ENCODE results near the gene MAB21L4.

MAB21L4 gene

GRCh38 chr2:240911641-240912265 lies 15.8 kb upstream of the MAB21L4 start:
- no peak for DNase-seq (ENCODE audit: low spot score)

GRCh38 chr2:240909216-240909974 lies 13.4 kb upstream of the MAB21L4 start:
- no peak for DNase-seq (ENCODE audit: low spot score)

DNA sequence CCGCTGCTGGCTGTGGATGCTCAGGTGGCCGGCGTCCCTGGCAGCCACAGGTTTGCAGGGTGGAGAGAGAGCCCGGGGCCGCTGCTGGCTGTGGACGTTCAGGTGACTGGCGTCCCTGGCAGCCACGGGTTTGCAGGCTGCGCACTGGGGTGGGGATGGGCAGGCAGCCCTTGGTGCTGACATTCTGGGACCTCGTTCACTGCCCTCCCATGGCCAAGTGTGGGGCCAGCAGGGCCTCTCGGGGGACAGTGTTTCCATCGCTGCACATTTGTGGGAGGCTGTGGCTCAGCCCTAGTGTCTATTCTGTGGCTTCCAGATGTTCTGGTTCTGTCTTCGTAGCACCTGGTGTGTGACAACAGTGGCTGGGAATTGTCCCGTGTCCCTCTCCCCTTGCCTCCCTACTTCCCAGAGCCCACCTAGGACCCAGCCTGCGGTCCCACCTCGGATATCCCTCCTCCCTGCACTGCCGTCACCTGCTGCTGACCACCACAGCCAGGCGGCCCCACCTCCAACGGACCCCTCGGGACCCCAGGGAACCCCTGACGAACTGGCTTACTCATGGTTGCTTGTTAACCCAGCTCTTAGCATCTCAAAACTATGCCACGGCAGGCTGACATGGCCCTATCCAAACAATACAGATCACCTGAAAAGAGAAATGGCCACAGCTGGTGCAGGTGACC lies 11.1 kb upstream of the MAB21L4 start:
- no peak for DNase-seq (ENCODE audit: low spot score)

- DNase-seq (ENCODE audit: low spot score) = no peak
These were observed 10.4 kb upstream of the MAB21L4 start, which contains the start of gene CROCC2 for GRCh38 chr2:240906141-240906910. CROCC2 (plus strand) TSS chr2:240906336; CDS start chr2:240906514, 178 bp downstream.

DNA sequence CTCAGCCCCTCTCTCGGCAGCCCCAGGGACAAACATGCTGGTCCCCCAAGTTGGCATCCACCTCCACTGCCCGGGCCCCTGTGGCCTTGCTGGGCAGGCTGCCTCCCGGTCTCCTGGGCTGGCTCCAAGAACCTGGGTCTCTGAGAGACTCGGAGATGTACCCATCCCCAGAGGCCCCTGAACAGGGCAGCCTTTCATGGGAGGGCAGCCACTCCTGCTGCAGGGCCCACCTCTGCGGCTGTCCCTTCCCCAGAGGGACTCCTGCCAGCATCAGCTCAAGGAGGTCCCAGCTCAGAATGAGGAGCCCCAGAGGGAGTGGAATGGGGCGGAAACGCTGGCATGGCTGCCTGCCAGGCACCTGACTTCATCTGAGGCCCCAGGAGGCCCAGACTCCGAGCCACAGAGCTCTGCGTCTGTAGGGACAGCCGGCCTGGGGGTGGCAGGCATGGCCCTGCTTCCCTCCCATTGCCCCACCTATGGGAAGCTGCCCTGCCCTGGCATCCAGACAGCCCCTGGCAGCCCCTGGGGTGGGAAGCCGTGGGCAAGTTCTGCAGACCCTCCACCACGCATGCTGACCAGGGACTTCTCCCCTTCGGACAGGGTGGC lies 9.3 kb upstream of the MAB21L4 start:
- DNase-seq (ENCODE audit: low spot score) = no peak

GRCh38 chr2:240904216-240905175 lies 8.5 kb upstream of the MAB21L4 start:
- no peak for DNase-seq (ENCODE audit: low spot score)

DNA sequence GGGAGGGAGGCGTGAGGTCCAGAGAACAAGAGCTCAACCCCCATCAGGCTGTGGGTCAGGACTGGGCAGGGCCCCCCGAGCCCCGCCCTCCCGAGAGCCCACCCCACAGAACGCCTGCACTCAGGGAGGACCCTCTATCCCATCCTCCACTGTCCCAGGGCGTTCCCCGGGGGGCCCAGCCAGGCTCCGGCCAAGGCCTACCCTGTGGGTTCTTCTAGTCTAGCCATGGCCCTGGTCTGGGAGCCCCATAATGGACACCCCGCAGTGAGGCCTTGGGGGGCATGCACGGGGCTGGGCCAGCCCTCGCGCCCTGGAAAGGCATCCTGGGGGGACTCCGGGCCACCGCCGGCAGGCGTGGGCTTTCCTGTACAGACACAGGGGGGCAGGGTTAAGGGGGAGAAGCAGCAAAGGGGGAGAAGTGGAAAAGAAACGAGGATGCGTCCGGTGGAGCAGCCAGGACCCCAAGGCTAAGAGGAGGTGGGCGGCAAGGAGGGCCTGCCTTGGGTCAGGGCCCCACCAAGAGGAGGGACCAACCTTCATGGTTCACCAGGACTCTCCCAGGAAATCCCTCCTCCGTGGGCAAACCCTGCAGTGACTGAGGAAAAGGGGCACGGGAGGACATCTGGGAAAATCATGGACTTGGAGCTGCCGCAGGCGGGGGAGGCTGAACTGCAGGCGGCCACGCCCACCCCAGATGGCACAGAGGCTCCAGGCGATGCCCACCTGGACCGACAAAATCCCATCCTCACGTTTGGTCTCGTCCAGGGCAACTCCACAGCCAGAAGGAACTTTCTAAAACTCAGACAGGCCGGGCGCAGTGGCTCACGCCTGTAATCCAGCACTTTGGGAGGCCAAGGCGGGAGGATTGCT lies 7.5 kb upstream of the MAB21L4 start:
- DNase-seq (ENCODE audit: low spot score) = no peak

- no peak for DNase-seq (ENCODE audit: low spot score)
These were observed 6.7 kb upstream of the MAB21L4 start for GRCh38 chr2:240902615-240903041.

DNA sequence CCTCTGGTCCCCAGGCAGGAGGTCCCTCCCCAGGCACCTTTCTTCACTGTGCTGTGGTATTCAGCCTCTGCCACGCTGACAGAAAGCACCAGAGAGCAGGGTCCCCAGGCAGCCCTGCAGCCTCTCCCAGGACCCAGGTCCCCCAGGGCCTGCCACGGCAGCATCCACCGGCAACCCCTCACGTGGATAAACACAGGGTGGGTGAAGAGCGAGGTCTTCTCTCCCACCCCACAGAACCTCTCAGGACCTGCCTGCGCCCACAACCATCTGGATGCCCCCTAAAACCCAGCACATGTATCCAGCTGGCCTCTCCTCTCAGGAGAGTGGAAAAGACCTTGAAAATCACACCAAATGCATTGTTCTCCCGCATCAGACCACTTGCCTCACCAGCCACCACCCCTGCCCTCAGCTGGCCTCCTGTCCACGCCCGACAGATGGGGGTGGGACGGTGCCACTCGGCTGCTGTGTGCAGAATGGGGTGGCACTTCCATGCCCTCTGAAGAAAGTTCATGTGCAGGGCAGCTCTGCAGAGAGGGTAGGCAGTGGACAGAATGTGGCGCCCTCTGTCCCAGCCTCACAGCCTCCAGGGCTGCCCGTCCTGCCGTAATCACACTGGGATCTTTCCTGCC lies 6.1 kb upstream of the MAB21L4 start:
- no peak for DNase-seq (ENCODE audit: low spot score)

DNA sequence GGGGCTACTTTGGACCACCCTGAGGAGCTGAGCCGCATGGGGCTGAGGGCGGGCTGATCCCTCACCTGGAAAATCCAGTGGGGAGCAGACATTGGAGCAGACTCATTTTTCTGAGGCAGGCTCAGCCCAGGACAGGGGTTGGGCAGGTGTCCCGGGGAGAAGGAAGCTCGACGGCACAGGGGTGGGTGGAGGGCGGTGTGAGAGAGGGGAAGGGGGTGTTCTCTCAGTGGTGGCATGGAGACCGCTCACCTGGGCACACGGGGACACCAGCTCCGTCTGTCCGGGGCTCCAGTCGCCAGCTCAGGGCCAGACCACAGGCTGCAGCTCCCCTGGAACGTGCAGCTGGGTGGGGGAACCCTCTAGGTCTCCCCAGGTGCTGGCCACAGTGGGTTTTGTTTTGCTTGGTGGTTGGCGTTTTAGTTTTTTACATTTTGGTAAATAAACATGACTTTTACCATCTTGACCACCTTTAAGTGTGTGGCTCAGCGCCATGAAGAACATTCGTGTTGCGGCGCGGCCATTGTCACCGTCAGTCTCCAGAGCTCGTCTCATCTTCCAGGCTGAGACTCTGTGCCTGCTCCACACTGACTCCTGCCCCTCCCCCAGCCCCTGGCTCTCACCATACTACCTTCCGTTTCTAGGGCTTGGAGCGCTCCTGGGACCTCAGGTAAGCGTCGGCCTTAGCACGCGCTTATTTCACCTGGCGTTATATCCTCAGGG lies 4.3 kb upstream of the MAB21L4 start:
- no peak for DNase-seq (ENCODE audit: low spot score)

DNA sequence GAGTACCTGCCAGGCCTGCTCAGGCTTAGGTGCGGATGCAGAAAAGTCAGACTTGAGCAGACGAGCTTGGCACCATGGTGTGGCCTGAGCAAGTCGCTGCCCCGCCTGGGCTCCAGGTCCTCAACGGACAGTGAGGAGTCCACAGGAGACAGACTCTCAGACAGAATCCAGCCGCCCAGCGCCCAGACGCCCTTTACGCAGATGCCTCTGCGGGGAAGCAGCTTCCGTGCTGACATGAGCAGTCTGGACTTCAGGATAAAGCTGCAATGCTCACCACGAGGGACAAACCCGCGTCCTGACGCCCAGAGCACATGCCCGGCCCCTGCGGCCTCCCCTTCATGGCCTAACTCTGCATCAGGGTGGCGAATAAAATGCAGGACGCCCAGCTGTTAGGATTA lies 3.5 kb upstream of the MAB21L4 start:
- no peak for DNase-seq (ENCODE audit: low spot score)

DNA sequence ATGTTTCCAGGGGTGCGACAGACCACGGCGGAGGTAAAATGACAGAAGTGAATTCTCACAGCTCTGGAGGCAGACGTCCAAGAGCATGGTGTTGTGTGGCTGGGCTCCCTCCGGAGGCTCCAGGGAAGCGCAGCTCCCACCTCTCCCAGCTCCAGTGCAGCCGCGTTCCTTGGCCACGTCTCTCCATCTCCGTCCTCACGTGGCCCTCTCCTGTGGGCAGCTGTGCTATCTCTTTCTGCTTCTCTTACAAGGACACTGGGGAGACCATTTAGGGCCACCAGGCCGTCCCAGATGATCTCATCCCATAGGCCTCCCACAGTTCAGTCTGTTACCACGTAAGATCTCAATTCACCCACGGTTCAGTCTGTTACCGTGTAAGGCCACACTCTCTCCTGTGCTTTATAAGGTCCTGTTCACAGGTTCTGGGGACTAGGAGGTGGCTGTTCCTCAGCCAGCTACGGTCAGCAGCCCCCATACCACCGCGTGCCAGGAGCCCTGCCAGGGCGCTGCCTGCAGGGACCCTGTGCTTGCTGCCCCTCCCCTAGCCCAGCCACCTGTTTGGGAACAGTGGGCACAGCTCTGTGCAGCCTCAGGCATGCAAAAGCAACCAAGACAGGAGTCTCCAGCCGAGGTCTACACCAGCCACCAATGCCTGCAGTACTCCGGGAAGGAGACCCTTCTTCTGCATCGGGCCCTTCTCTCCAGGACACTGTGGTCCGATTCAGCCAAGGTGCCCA lies 2.9 kb upstream of the MAB21L4 start:
- DNase-seq (ENCODE audit: low spot score) = no peak

- DNase-seq (ENCODE audit: low spot score) = no peak
These were observed 2.3 kb upstream of the MAB21L4 start for GRCh38 chr2:240898108-240898730.

DNA sequence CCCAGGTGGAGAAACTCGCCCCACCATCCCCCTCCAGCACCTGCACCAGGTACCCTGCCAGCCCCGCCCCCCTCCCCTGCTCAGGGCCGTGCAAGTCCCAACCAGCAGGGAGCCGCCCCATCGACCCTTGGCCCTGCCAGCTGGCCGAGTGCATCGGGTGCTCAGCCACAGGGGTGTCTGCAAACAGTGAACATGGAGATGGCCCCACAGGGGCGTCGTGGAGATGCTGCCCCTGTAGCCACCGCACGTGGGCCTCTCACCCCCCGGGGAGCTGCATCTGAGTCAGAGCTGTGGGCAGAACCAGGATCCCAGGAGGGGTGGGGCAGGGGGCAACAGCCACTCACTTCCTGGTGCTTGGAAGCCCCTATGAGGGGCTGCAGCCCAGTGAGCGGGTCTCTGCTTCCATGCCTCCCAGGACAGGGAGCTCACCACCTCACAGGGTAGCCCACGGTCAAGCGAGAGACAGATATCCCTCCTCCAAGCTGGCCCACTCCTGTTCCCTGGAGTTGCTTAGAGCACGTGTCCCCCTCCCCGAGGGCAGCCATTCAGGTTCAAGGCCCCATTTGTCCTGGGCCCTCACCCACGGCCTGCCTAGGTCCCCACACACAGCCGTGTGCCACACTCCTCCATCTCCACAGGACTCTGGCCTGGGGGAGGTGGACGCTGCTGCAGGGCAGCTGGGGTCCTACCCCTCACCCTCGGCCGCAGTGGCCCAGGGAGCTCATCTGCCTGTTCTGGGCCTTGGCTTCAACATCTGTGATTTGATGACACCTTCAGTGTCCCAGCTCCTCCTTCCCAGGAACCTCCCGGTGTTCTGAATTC lies 1.1 kb upstream of the MAB21L4 start:
- DNase-seq (ENCODE audit: low spot score) = no peak

DNA sequence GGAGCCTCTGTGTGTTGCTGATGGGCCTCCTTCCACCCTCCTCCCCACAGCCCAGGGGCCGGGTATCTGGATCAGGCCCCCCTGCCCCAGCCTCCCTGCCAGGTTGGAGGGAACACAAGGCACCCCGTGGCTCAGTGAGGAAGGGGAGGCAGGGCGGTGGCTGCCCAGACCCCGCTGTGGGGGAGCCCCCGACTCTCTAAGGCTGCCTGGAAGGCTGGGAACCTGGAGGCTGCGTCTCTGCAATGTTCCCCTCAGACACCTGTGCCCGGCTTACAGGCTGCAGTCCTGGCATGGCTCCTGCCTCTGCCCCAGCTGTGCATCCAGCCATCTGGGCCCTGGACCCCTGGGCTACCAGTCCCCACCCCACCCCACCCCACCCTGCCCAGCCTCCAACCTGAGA lies 438 bp upstream of the MAB21L4 start:
- DNase-seq (ENCODE audit: low spot score) = no peak

GRCh38 chr2:240894836-240895558 lies 959 bp downstream of the MAB21L4 start:
- no peak for DNase-seq (ENCODE audit: low spot score)

Measured in AG20443 (cell line).